Measurements from ENCODE around the gene UBL5. TPM values are rescaled to one million over a fixed set of nuclear protein-coding genes. Genes with fewer than 3 reads are reported as not detected.

Gene UBL5
- total and polyA plus RNA-seq, 7 donors = 518 to 1,128 (median 778) TPM

GRCh38 chr19:9797871-9798270, 29.8 kb upstream of the UBL5 start:
- Histone ChIP-seq H3K27ac (no peak overlapping the region), H3K36me3 (no peaks in the 10 kb centered on the region), H3K27me3 (no peaks in the 10 kb centered on the region), H3K9me3 (no peaks in the 10 kb centered on the region), H3K4me3 (no peak overlapping the region), H3K4me1 (peaks cover 0 to 5% (median 2%) of the 10 kb centered on the region in 4 donors)
- TF ChIP-seq EP300 (IDR thresholded peaks at IDR 0.05) = no peak
- no peak for TF ChIP-seq POLR2AphosphoS5 (IDR thresholded peaks at IDR 0.05)
- TF ChIP-seq POLR2A (IDR thresholded peaks at IDR 0.05) = no peak
- no peak for TF ChIP-seq CTCF (IDR thresholded peaks at IDR 0.05)
- WGBS, 2 donors = 87 to 91% methylated on average over 5 of the region's 5 CpGs
- no peak for DNase-seq
- intact Hi-C loops (cut with DNase I) = loop anchor here (2.0 to 5.0 kb wide), 2 partner anchors 593 to 661 kb away; no protein-coding TSS in a partner anchor

GRCh38 chr19:9799162-9799561, 28.6 kb upstream of the UBL5 start:
- Histone ChIP-seq H3K4me3 (no peak overlapping the region), H3K27ac (no peak overlapping the region), H3K27me3 (no peaks in the 10 kb centered on the region), H3K9me3 (no peaks in the 10 kb centered on the region), H3K36me3 (no peaks in the 10 kb centered on the region), H3K4me1 (peaks cover 0 to 5% (median 2%) of the 10 kb centered on the region in 4 donors)
- DNase-seq = no peak
- TF ChIP-seq CTCF (IDR thresholded peaks at IDR 0.05) (no peak), POLR2A (IDR thresholded peaks at IDR 0.05) (no peak), EP300 (IDR thresholded peaks at IDR 0.05) (no peak), POLR2AphosphoS5 (IDR thresholded peaks at IDR 0.05) (no peak)
- intact Hi-C loops (cut with DNase I) = loop anchor here (5.0 kb wide), 1 partner anchor 662 kb away; no protein-coding TSS in a partner anchor

- intact Hi-C loops (cut with DNase I) = no loop called here
- H3K9me3 ChIP-seq = no peaks in the 10 kb centered on the region
- H3K4me3 ChIP-seq = no peak overlapping the region
- H3K27ac ChIP-seq = no peak overlapping the region
- H3K4me1 ChIP-seq = no peaks in the 10 kb centered on the region
- TF ChIP-seq POLR2AphosphoS5 (IDR thresholded peaks at IDR 0.05) = no peak
- TF ChIP-seq POLR2A (IDR thresholded peaks at IDR 0.05) = no peak
- TF ChIP-seq EP300 (IDR thresholded peaks at IDR 0.05) = no peak
- TF ChIP-seq CTCF (IDR thresholded peaks at IDR 0.05) = no peak
- WGBS, 2 donors = 92 to 93% methylated on average over 10 of the region's 10 CpGs
- peaks cover 0 to 6% (median 2%) of the 10 kb centered on the region in 4 donors for H3K36me3 ChIP-seq
- no peak for DNase-seq
- no peaks in the 10 kb centered on the region for H3K27me3 ChIP-seq
These were observed 25.7 kb upstream of the UBL5 start for GRCh38 chr19:9801976-9802375.

- intact Hi-C loops (cut with DNase I) = no loop called here
- Histone ChIP-seq H3K27me3 (no peaks in the 10 kb centered on the region), H3K4me3 (no peak overlapping the region), H3K36me3 (peaks cover 19 to 51% (median 30%) of the 10 kb centered on the region in 4 donors), H3K4me1 (no peaks in the 10 kb centered on the region), H3K9me3 (no peaks in the 10 kb centered on the region), H3K27ac (no peak overlapping the region)
- DNase-seq = no peak
- TF ChIP-seq EP300 (IDR thresholded peaks at IDR 0.05) (no peak), POLR2AphosphoS5 (IDR thresholded peaks at IDR 0.05) (no peak), CTCF (IDR thresholded peaks at IDR 0.05) (no peak), POLR2A (IDR thresholded peaks at IDR 0.05) (no peak)
- WGBS, 2 donors = 91 to 96% methylated on average over 3 of the region's 3 CpGs
These were observed 20.9 kb upstream of the UBL5 start for GRCh38 chr19:9806803-9807202.

Data from sigmoid colon (tissue), 7 donors.